Sigmoid colon (tissue), 4 donors: ENCODE measurements around the gene MYNN.
"Not testable (repeated sequence)": the region's sequence is repeated elsewhere in the genome, so short reads cannot be mapped to it uniquely, and the experiment has no call there.

Source experiments
- CTCF ChIP-seq, 4 experiments: fragments of 450-650 bp in 3 of 4; fragments of 200-600 bp in 1 of 4; IDR thresholded peaks; one replicate each; pipeline ENCODE4 v1.5.1; 2016 to 2019; ENCODE audit warnings: antibody characterized with exemption in 4 of 4, mild to moderate bottlenecking in 3 of 4, moderate library complexity in 2 of 4
- EP300 ChIP-seq, 4 donors: sonication (generic); formaldehyde crosslinking; IDR thresholded peaks; one replicate each; pipeline ENCODE4 v1.6.1; 2017; ENCODE audit warnings: antibody characterized with exemption in 4 of 4
- POLR2AphosphoS5 ChIP-seq, 4 donors: sonication (generic); formaldehyde crosslinking; IDR thresholded peaks; one replicate each; pipeline ENCODE4 v1.6.1; 2017; ENCODE audit warnings: antibody characterized with exemption in 4 of 4

DNA sequence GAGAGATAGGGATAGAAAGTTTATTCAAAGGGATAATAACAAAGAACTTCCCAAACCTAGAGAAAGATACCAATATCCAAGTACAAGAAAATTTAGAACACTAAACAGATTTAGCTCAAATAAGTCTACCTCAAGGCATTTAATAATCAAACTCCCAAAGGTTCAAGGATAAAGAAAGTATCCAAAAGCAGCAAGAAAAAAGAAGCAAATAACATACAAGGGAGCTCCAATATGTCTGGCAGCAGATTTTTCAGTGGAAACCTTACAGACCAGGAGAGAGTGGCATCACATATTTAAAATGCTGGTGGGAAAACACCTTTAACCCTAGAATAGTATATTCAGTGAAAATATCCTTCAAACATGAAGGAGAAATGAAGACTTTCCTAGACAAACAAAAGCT lies 41.3 kb upstream of the MYNN start:
- not testable (repeated sequence) for TF ChIP-seq POLR2AphosphoS5, EP300, CTCF (IDR thresholded peaks at IDR 0.05)
